Astrocyte of the spinal cord (primary cell): ENCODE results near the gene GAGE10.

Source experiments
- DNase-seq: peaks from one replicate; pipeline ENCODE4 v3.0.0; 2011; ENCODE audit warnings: low read depth, low spot score
- H3K4me3 ChIP-seq: 2 replicates; pipeline ENCODE4 v1.5.1; 2011; ENCODE audit warnings: low read depth, mild to moderate bottlenecking, low read length, moderate library complexity
- in situ Hi-C: cut with HindIII; loops from 2 replicates; pipeline ENCODE4 v1.10.0; 2017; ENCODE audit warnings: low sequenced_read_pairs
- TF ChIP-seq, protein P1 (sequence below): IDR thresholded peaks from 2 replicates; pipeline ENCODE4 v1.5.1; 2012; ENCODE audit warnings: low read depth, mild to moderate bottlenecking, low read length, inconsistent platforms

The GAGE10 gene

DNA sequence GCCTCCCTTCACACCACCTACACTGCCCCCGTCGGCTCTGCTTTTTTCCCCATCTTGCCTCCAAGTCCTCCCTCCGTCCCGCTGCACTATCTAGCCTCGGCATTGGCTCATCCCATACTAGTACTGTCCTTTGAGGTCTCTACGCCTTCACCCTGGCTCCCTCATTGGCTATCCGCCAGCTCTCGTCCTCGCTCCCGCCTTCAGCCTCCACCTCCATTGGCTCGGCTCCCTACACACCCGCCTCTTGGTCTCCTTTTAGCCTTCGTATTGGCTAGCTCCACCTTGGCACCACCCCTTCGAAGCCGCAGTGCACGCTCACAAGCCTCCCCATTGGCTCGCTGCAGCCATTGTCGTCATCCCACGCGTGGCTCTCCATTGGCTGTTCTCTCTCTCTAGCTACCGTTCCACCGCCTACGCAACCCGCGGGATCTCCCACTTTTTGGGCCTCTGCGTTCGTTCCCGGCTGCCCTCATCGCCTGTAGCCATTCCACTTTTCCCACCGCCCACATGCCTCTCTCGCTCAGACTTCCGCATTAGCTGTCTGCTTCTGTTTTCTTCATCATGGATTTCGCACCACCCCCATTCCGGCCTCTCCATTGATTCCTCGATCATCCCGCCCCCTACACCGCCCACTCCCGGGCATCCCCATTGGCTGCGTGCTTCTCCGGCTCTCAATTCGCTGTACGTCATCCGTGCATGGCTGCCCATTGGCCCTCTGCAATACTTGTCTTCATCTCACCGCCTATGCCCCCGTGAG is 34.3 kb upstream of the GAGE10 start:
- H3K4me3 ChIP-seq = peak overlapping the region; percentile 64
- in situ Hi-C loops = no loop called here
- peak; percentile 97 for DNase-seq
- TF ChIP-seq, protein P1, sequence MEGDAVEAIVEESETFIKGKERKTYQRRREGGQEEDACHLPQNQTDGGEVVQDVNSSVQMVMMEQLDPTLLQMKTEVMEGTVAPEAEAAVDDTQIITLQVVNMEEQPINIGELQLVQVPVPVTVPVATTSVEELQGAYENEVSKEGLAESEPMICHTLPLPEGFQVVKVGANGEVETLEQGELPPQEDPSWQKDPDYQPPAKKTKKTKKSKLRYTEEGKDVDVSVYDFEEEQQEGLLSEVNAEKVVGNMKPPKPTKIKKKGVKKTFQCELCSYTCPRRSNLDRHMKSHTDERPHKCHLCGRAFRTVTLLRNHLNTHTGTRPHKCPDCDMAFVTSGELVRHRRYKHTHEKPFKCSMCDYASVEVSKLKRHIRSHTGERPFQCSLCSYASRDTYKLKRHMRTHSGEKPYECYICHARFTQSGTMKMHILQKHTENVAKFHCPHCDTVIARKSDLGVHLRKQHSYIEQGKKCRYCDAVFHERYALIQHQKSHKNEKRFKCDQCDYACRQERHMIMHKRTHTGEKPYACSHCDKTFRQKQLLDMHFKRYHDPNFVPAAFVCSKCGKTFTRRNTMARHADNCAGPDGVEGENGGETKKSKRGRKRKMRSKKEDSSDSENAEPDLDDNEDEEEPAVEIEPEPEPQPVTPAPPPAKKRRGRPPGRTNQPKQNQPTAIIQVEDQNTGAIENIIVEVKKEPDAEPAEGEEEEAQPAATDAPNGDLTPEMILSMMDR = no peak

GRCh38 chrX:49269767-49270248 is 33.6 kb upstream of the GAGE10 start, which contains the start of gene PPP1R3F:
Gene PPP1R3F, plus strand, starts transcription at chrX:49269793. Its CDS starts 77 bp downstream, at chrX:49269870.
- peak within 1 kb of the TSS; percentile 64 for H3K4me3 ChIP-seq
- in situ Hi-C loops = no loop called here

GRCh38 chrX:49270249-49270921 is 33.1 kb upstream of the GAGE10 start:
- DNase-seq = no peak
- H3K4me3 ChIP-seq = peak overlapping the region; percentile 60
- in situ Hi-C loops = no loop called here
- TF ChIP-seq, protein P1 = no peak

More at GRCh38 chrX:49269767-49270248, 33.6 kb upstream of the GAGE10 start, which contains the start of gene PPP1R3F:
- TF ChIP-seq, protein P1 = no peak
- DNase-seq = no peak

- H3K4me3 ChIP-seq = no peak overlapping the region
- no peak for DNase-seq
- TF ChIP-seq, protein P1 = no peak
- in situ Hi-C loops = no loop called here
These were observed 32.1 kb upstream of the GAGE10 start for GRCh38 chrX:49271341-49271740.

DNA sequence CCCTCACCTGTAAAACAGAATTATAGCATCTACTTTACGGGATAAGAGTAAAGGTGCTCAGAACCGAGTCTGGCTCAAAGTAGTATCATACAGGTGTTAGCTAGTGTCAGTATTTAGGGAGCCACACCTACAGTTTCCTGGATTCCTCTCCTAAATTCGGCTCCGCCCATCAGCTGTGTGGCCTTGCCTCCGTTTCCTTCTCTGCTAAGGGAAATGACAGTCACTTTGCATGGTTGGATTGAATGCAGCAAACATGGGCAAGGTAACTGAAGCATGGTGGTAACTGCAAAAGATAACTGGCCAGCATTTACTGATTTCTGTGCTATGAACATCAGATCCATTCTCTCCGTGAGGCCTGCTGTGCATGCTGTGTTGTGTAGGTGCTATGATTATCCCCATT is 31.0 kb upstream of the GAGE10 start:
- DNase-seq = no peak
- TF ChIP-seq, protein P1 = no peak
- no peak overlapping the region for H3K4me3 ChIP-seq
- in situ Hi-C loops = no loop called here

DNA sequence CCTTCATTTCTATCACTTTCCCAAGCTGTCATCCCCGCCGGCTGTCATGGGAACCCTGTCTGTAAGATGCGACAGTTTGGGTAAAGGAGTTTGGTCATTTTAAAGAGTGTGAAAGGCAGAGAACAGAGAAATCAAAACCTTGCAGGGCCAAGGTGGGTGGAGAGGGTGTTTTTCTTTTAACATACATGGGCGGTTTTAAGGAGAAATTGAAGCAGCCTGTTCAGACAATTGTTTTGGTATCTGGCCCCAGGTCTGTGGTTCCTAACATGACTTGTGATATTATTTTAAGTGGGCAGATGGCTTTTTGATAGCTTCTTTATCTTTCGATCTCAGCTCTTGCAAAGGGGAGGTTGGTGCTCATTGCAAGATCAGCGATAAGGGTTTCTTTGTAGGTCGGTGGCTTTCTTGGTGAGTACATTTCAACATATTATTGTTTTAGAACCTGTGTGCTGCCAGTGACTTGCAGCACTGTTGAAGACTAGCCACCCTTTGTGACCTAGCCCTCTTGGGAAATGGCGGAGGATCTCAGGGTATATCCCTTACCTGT is 30.2 kb upstream of the GAGE10 start:
- TF ChIP-seq, protein P1 = no peak
- DNase-seq = no peak
- in situ Hi-C loops = no loop called here
- no peak overlapping the region for H3K4me3 ChIP-seq
